HG03342 (cell line): ENCODE data around the gene HTR5A.

Experiments
- ATAC-seq: cut with Tn5 transposase; IDR thresholded peaks from one replicate; pipeline ENCODE4 v1.9.1; 2021; ENCODE audit warnings: mild to moderate bottlenecking, moderate library complexity; ENCODE audit not compliant: unreplicated experiment

Gene HTR5A

GRCh38 chr7:155136619-155137243, 66.6 kb downstream of the HTR5A start:
- ATAC-seq: no peak
